KG1 (cell line): ENCODE results near the gene SSR2.

Experiments used
- DNase-seq: peaks from one replicate; lab custom pipeline; 2025; lab: John Stamatoyannopoulos, UW

The SSR2 gene

DNA sequence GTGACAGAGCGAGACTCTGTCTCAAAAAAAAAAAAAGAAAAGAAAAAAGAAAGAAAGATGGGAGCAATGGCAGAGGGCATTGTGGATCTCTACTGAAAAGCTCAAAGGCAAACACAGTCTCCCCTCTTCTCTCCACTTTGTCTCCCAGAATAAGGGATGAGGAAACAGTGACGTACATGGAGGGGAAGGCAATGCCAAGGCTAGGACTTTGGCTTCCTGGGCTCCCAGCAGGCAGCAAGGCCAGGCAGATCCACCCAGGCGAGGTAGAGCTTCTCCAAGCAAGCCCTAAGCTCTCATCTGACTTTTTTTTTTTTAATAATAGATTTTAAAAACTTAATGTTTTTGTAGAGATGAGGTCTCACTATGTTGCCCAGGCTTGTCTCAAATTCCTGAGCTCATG is 47.0 kb downstream of the SSR2 start:
- no peak for DNase-seq

DNA sequence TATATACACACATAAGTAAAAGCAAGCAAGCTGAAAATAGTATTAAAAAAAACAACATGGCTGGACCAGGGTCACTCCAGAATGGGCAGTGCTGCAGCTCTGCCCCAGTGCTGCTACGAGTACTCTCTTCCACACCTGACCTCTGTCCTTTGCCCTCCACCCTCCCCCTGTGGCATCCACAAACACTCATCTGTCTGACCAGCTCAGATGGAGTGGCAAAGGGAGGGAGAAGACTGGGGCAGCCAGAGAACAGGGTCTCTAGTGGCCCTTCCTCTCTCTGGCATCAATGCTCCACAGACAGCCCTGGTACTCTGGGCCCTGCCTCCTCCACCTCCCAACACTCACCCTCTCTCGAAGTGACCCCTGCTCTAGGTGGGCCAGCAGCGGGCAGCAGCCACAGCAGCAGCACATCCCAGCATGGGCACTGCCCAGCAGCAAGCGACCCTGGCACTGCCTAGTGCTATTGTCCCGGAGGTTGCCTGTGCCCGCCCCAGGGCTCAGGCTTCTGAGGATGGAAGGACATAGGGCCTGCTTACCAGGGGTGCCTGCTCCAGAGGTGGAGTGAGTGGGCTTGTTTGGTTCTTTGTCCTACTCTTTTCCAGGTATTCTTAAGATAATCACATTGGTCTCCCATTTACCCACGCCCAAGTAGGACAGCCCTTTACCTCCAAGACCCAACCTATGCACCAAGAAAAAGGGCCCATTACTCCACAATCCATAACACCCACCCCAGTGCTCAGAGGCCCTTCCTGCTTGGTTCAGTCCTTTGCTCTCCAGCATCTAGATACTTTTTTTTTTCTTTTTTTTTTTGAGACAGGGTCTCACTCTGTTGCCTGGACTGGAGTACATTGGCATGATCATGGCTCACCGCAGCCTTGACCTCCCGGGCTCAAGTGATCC is 48.6 kb downstream of the SSR2 start:
- no peak for DNase-seq

DNA sequence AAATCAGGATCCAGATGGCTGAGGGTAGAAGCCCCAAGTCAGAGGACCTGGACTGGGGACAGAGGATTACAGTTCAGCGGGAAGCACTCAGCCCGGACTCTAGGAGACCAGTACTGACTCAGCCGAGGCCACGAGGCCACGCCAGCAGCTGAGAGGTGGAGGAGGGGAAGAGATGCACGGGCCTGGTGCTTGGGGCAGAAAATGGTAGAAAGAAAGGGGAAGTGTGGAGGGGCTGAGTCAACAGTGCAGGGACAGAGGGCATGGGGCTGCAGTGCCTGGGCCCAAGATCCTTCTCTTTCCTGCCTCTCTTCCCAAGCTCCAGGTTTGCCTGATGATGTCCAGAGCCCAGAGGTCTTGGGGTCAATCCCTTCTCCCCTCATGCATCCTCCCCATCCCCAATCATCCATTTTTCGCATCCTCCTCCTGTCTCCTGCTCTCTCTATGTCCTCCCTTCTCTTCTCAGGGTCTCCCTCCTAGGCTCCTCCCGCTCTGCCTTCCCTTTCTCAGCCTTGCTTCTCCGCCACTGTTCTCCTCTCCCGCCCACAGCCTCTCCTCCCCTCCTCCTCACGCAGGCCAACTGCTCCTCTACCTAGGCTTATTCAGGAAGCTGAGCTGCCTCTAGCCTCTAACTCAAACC is 50.1 kb downstream of the SSR2 start:
- peak; percentile 68 for DNase-seq

DNA sequence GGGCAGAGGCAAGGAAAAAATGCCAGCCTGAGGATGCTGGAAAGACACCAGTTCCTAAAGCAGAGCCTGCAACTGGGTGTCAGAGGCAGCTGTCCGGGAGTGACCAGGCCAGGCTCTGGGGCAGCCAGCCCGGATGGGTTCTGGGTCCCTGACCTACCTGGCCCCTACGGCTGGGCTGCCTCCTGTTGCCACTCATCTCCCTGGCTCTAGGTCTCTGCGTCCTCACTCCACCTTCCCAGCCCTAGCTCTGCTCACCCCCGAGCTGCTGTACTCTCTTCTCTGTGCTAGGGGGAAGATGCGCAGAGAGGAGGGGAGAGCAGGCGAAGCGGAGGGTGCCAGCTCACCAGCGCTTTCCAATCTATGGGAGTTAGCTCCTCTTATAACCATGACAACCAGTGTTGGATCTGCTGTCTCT is 51.4 kb downstream of the SSR2 start:
- DNase-seq = no peak

DNA sequence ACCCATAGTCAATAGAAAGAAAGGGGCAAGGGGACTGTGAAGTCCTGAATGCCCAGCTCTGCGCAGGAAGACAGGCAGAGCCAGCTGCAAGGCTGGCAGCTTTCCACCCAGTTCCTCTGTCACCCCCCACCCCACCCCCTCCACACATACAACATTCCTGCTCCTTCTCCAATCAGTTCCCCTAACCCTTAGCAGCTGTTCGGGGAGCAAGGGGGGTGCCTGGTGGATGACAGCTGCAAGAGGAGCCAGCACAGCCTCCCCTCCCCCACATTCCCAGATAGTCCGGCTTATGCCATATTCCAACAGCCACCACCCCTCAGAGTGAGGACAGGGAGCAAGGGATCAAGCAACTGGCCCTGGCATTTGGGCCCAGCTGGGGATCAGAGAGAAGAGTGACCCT is 52.1 kb downstream of the SSR2 start:
- no peak for DNase-seq

DNA sequence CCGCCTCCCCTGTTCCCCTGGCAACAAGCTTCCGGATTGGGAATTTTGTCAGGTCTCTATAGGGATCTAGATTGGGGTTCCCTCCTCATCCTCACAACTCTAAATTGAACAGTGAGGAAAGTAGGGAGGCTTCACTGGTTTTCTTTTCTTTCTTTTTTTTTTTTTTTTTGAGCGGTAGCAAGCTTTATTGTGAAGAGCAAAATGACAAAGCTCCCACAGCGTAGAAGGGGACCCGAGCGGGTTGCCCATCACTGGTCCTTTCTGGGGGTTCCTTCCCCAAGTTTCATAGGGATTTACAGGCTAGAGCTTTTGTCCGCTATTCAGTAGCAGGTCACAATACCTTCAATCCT is 52.7 kb downstream of the SSR2 start:
- DNase-seq = no peak

DNA sequence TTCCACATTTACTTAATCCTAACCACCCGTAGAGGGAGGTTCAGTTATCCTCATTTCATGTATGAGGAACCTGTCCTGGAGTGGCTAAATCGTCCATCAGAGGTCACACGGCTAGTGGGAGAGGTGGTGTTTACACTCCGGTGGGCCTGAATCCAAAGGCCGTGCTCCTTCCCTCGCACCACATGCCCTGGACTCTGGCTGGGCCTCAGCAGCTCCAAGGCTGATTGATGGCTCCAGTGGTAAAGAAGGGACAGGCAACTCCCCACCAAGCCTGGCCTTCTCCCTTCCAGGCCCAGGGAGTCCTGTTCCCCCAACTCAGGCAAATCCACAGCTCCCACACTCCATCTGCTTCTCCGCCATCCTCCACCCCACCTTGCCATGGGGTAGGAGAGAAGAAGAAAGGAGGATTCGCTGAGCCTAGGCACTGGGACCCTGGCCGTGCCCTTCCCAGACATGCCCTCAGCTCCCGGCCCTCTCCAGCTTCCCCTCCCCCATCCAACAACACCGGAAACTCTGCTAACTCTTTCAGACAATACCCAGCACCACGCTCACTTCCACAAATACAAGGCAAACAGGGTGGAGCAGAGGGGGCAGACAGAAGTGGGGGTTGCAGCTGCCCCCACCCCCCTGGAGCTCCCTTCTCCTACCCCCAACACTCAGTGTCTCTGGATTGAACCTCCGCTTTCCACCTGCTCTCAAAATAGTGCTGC is 53.3 kb downstream of the SSR2 start:
- no peak for DNase-seq

DNA sequence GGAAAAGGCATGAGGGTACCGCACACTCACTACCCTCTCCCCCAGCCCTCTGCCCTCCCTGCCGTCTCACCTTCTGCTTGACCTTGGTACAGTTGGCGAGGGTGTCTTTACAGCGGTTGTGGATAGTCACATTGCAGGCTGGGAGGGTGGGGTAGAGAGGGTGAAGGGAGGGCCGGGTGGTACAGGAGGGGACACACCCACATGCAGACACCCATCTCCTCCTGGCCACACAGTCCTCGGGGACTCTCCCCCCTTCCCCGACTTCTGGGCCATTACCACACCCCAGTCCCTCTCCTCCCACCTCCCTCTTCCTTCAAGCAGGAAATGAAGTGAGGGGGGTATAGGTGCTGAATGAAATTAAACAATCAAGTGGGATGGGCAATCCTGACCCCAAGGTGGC is 54.0 kb downstream of the SSR2 start:
- DNase-seq = no peak

DNA sequence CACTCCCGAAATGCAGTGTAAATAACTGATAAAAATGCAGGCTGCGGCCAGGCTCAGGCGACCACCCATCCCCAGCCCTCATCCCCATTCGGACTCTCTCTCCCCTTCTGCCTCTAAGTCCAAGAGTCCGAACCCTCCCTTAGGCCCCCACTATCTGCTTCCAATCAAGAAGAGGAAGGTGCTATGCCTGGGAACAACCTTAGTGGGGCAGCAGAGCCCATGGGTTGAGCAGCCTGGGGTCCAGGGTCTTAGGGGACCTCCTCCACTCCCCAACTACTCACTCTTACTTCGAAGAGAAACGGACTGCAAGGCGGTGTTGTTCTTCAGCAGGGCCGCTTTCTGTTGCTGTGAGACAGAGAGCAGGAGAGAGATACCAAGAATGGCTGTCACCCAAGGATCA is 54.6 kb downstream of the SSR2 start:
- no peak for DNase-seq

DNA sequence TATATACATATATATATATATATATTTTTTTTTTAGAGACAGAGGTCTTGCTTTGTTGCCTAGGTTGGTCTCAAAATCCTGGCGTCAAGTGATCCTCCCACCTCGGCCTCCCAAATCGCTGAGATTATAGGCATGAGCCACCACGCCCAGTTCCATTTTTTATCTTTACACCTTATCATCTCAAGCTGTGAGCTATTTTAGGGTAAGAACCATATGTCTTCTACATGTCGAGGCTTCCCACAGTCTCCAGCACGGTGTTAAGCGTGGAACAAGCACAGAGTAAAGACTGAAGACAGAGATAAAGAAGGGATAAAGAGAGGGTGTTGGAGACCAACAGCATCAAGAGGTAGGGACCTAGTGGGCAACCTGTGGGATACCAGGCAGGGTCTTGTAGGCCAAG is 56.6 kb downstream of the SSR2 start:
- DNase-seq = no peak

DNA sequence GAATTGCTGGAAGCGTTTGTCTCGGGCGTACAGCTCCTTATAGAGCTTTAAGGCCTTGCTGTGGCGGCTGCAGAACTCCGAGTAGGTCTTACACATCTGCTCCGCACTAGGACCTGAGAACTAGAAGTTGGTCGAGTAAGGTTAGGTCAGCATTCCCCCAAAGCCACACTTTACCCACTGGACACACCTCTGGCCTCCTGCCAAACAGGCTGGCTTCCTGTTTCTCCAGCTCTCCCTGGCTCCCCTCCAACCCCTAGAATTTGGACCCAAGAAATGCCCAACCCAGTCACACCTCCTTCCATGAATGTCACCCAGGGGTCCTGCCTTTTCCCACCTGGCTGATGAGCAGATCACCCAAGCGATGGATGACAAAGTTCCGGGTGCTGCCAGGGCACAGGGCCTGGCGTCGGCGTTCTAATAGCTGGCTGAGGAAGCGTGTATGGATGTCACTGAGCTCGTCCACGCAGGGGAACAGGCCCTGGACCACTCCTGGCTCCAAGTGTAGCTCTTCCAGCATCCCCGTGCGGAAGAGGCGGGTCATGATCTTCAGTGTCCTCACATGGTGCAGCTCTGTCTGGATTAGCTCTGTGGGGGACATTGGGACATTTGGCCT is 58.0 kb downstream of the SSR2 start:
- DNase-seq = no peak

DNA sequence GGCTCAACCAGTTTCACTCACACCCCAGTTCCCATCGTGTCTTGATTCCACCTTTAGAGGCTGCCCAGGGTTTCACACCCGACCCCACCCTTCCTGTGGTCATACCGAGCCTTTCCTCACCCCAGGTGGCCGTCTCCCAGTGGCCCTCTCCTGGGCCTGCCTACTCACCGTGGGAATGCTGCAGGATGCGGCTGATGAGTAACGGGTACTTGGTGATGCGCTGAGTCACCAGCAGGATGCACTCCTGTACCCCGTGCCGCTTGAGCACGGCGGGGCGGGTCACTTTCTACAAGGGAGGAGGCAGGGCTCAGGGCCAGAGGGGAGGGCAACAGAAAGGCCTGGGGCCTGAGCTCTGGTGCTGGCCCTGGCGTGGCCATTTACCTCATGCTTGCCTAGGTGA is 58.8 kb downstream of the SSR2 start:
- no peak for DNase-seq

DNA sequence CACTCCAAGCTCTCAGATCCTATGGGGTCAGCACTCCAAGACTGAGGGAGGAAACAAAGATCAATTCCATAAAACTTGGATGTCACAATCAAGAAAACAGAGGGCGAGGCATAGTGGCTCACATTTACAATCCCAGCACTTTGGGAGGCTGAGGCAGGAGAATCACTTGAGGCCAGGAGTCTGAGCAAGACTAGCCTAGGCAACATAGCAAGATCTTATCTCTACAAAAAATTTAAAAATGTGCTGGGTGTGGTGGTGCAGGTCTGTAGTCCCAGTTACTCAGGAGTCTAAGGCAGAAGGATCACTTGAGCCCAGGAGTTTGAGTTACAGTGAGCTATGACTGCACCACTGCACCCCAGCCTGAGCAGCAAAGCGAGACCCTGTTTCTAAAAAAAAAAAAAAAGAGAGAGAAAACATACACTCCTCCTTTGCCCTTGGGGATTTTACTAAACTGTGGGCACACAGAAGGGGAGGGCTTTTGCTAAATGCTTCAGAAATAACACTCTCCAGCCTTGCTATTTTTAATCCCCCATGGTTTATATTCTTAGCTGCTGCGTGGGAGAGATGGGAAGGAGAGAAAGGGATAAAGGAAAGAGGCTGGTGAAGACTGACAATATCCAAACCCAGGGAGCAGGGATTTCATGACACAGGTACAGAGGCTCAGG is 60.5 kb downstream of the SSR2 start:
- DNase-seq = no peak
